HG03520 (cell line): Measurements from ENCODE around the gene AFAP1L1.
"Not testable (repeated sequence)": the region's sequence is repeated elsewhere in the genome, so short reads cannot be mapped to it uniquely, and the experiment has no call there.

Experiments
- ATAC-seq: cut with Tn5 transposase; IDR thresholded peaks from one replicate; pipeline ENCODE4 v1.9.1; 2021; ENCODE audit warnings: mild to moderate bottlenecking, moderate library complexity; ENCODE audit not compliant: unreplicated experiment

AFAP1L1 gene

GRCh38 chr5:149260761-149261160 lies 10.9 kb upstream of the AFAP1L1 start:
- ATAC-seq = no peak

GRCh38 chr5:149261246-149261645 lies 10.4 kb upstream of the AFAP1L1 start:
- no peak for ATAC-seq

- no peak for ATAC-seq
Measured at GRCh38 chr5:149262315-149262714, 9.3 kb upstream of the AFAP1L1 start.

GRCh38 chr5:149264439-149265067 lies 7.1 kb upstream of the AFAP1L1 start:
- peak; percentile 89 for ATAC-seq

GRCh38 chr5:149265068-149265465 lies 6.6 kb upstream of the AFAP1L1 start:
- no peak for ATAC-seq

- no peak for ATAC-seq
Measured at GRCh38 chr5:149265597-149265996, 6.1 kb upstream of the AFAP1L1 start.

GRCh38 chr5:149267241-149267973 lies 4.3 kb upstream of the AFAP1L1 start:
- no peak for ATAC-seq

- no peak for ATAC-seq
Measured at GRCh38 chr5:149268928-149269557, 2.6 kb upstream of the AFAP1L1 start.

GRCh38 chr5:149271195-149271715 lies 404 bp upstream of the AFAP1L1 start:
- no peak for ATAC-seq

- not testable (repeated sequence) for ATAC-seq
Measured at GRCh38 chr5:149272781-149273180, 1.1 kb downstream of the AFAP1L1 start.

- ATAC-seq = no peak
Measured at GRCh38 chr5:149273237-149273636, 1.6 kb downstream of the AFAP1L1 start.

- no peak for ATAC-seq
Measured at GRCh38 chr5:149273950-149274349, 2.3 kb downstream of the AFAP1L1 start.

- ATAC-seq = no peak
Measured at GRCh38 chr5:149274939-149275338, 3.3 kb downstream of the AFAP1L1 start.

GRCh38 chr5:149277801-149278200 lies 6.1 kb downstream of the AFAP1L1 start:
- no peak for ATAC-seq

GRCh38 chr5:149278451-149279210 lies 7.0 kb downstream of the AFAP1L1 start:
- ATAC-seq = no peak

GRCh38 chr5:149279661-149280060 lies 8.0 kb downstream of the AFAP1L1 start:
- ATAC-seq = no peak

GRCh38 chr5:149280124-149280523 lies 8.5 kb downstream of the AFAP1L1 start:
- no peak for ATAC-seq

- ATAC-seq = no peak
Measured at GRCh38 chr5:149280802-149281201, 9.1 kb downstream of the AFAP1L1 start.

GRCh38 chr5:149282027-149282965 lies 10.6 kb downstream of the AFAP1L1 start:
- ATAC-seq = no peak

GRCh38 chr5:149282966-149283332 lies 11.3 kb downstream of the AFAP1L1 start:
- ATAC-seq = no peak
